ENCODE results near the gene ADIG.

ADIG gene

GRCh38 chr20:38581013-38581412 is at the start of gene ADIG:
TSS of gene ADIG (plus strand) at chr20:38581197. CDS start at chr20:38581251, 54 bp downstream.
- DNase-seq = no peak

DNA sequence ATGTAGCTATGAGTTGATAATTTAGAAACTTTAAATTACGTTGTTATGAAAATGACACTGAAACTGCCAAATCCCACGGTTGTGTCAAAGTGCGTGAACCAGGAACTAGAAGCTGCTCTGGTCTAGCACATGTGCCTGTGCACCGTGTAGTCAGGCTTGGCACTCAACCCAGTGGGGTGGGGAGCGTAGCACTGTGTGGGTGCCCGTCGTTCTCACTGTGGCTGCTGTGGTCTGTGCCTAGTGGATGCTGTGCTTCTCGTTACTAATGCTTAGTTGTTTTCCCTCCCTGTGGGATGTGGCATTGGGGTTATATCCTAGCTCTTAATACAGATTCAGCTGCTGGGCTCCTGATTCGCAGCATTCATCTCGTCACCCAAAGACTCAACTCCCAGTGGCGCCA is 46.2 kb upstream of the ADIG start:
- DNase-seq = no peak

- DNase-seq = no peak
Observed at GRCh38 chr20:38536310-38536709, 44.7 kb upstream of the ADIG start.

DNA sequence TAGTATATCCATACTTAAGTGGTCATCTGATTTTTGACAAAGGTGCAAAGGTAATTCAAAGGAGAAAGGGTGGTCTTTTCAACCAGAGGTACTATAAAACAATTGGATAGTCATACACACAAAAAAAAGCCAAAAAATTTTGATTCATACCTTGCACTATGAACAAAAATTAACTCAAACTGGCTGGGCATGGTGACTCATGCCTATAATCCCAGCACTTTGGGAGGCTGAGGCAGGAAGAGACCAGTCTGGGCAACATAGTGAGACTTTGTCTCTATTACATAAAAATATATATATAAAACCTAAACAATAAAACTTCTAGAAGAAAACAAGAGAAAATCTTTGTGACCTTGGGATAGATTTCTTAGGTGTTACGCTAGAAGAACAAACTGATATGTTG is 43.8 kb upstream of the ADIG start:
- no peak for DNase-seq

DNA sequence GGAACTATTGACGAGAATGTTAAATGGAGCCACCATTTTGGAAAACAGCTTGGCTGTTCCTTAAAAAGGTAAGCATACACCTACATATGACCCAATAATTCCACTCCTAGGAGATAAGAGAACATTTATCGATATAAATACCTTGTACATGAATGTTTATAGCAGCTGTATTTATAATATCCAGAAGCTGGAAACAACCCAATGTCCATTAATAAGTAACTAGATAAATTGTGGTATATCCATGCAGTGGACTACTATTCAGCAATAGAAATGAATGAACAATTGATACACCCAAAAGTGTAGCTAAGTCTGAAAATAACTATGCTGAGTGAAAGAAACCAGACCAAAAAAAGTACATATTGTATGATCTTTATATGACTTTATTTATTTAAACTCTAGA is 42.2 kb upstream of the ADIG start:
- DNase-seq = no peak

DNA sequence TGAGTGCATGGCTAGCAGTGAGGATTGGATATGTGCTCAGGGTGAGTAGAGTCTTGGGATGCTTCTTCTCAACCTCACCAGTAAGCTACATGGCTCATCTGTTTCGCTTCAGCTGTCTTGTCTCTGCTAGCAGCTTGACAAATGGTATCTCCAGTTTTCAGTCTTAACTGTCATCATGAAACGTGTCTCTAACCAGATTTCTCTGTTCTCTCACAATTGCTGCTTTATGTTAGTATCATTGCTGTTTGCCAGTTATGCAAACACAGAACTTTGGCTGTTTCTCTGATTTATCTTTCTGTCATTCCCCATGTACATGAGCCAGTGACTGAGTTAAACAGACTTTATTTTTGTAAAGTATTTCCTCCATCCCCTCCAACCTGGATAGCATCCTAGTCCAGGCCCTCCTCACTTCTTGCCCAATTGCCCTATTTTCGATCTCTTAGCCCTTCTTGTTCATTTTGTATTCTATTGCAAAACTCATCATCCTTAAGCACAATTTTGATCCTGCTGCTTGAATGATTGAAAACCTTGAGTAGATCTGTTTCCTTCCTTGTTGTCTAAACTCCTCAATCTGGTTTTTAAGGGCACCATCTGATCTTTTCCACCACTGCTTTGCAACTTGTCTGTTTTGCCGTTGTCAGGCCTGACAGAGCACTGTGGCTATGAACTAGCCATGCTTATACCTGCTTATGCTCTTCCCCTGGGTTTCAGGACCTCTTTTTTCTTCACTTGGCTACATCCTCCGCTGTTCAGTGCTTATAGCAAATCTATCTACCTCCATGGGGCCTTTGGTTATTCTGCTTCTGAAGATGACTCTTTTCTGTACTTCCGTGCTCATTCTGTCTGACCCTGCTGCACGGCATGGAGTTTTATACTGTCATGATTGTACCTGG is 37.7 kb upstream of the ADIG start:
- DNase-seq = no peak

GRCh38 chr20:38545771-38546170 is 35.2 kb upstream of the ADIG start:
- DNase-seq = no peak

GRCh38 chr20:38547288-38548085 is 33.5 kb upstream of the ADIG start:
- no peak for DNase-seq

- no peak for DNase-seq
Observed at GRCh38 chr20:38548356-38549083, 32.5 kb upstream of the ADIG start.

DNA sequence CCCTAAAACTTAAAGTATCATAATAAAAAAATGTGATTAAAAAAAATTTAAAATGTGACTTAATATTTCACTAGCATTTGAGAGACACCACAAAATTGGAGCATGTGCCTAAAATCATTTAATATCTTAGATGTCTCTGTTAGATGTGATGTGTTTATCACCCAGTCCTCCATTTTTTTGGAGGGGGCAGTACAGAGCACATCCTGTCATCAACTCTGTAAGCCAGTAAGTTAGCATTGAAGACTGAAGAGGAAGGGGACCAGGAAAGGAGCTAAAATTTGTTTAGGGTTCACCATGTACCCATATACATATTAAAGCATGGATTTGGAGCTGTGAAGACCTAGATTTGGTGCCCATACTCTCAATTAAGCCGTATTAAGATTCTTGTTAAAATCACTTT is 30.7 kb upstream of the ADIG start:
- no peak for DNase-seq

DNA sequence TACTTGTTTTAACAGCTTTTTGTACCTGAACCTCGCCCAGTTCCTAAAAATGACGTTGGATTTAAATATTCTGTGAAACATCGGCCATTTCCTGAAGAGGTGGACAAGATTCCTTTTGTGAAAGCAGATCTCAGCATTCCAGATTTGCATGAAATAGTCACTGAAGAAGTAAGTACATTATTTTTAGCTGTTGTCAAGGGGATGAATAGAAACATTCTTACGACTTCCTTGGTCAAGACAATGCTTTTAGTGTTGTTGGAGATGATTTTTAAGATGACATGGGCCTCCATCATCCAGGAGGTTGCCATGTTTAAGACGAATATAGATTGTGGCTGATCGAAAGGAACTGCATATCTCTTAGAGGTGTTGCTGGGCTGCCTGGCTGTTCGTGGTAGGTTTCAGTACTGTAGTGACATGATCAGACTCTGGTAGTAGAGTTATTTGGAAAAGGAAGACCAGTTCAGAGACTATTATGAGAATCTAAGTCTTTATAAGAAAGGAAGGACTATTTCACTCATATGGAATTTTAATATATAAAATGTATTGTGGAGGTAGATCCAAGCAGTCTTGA is 29.9 kb upstream of the ADIG start:
- no peak for DNase-seq

DNA sequence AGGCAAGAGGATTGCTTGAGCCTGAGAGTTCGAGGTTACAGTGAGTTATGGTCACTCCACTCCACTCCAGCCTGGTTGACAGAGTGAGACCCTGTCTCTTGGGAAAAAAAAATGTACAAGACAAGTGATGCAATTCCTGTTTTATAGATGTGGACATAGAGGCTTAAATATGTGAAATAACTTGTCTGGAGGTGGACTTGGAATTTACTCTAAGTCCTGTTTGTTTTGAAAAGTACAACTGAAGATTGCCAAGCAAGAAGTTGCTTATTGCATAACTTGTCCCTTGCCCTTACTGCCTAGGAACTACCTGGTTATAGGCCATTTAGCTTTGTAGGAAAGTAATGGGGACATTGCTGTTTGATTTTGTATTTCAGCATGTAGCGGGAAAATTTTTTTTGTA is 26.0 kb upstream of the ADIG start:
- DNase-seq = no peak

- no peak for DNase-seq
Observed at GRCh38 chr20:38555395-38555794, 25.6 kb upstream of the ADIG start.

- no peak for DNase-seq
Observed at GRCh38 chr20:38557174-38557573, 23.8 kb upstream of the ADIG start.

- DNase-seq = no peak
Observed at GRCh38 chr20:38558596-38559360, 22.2 kb upstream of the ADIG start.

DNA sequence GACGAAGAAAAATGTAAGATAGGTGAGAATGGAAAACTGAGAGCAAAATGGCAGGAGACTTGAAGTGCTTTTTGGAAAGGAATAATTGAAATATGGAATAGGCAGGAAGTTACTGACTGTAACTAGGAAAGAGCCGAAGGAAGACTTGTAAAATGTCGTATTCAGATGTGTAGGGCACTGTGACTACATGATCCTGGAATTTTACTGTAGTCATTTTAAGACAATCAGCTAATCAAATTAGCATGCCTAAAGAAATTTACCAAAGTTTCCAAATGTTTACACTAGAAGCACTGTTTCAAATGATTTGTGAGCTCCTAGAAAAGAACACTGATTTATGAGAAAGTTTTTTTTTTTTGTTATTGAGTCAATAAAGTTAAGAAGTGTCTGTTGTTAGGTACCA is 21.2 kb upstream of the ADIG start:
- no peak for DNase-seq

- DNase-seq = no peak
Observed at GRCh38 chr20:38563802-38564431, 17.1 kb upstream of the ADIG start.

DNA sequence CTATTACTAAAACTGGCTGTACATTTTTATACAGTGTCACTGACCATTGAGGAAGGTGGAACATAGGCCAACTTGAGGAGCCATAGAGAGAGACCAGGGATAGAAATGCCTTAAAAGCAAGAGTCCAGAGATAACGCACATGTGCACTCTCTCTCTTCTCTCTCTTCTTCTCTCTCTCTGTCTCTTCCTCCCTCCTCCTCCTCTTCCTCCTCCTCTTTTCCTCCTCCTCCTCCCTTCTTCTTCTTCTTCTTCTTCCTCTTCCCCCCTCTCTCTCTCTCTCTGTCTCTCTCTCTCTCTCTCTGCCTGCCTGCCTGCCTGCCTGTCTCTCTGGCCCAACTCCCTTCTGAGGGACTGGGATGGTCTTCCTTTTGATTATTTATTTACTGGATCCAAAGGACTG is 16.3 kb upstream of the ADIG start:
- no peak for DNase-seq

DNA sequence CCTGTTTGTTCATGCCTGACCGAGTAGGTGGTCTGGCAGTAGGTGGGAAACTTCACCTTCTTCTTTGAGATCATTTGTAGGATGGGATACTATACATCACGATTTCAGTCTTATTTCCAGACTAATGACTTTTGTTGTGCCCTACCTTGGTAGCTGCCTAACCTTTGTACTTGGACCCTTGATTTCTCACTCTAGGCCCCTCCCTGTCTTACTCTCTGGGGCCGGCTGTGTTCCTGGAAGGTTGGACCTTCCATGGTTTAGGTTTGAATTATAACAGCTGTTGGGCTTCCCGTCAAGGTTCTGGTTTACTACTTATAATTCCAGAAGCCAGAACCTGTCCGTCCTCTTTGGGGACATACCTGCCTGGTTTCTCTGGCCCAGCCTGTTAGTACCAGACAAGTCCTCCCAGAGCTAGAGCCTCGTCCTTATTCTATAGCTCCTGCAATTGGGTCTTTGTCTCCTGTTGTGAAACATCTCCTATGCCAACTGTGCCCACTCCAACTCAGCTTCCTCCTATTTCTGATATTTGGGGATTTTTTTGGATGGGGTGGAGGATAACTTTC is 14.9 kb upstream of the ADIG start:
- no peak for DNase-seq

GRCh38 chr20:38569747-38570525 is 11.1 kb upstream of the ADIG start:
- no peak for DNase-seq

GRCh38 chr20:38573413-38573812 is 7.6 kb upstream of the ADIG start:
- DNase-seq = no peak
